ENCODE data around the gene NUCB2. TPM values are rescaled to one million over a fixed set of nuclear protein-coding genes. Genes with fewer than 3 reads are reported as not detected.

NUCB2 gene
- total and polyA plus RNA-seq, 2 of the 8 experiments (the other 6 are each of a cell fraction or from before 2014, with no cell fraction given) = 9.0 to 34.2 TPM

DNA sequence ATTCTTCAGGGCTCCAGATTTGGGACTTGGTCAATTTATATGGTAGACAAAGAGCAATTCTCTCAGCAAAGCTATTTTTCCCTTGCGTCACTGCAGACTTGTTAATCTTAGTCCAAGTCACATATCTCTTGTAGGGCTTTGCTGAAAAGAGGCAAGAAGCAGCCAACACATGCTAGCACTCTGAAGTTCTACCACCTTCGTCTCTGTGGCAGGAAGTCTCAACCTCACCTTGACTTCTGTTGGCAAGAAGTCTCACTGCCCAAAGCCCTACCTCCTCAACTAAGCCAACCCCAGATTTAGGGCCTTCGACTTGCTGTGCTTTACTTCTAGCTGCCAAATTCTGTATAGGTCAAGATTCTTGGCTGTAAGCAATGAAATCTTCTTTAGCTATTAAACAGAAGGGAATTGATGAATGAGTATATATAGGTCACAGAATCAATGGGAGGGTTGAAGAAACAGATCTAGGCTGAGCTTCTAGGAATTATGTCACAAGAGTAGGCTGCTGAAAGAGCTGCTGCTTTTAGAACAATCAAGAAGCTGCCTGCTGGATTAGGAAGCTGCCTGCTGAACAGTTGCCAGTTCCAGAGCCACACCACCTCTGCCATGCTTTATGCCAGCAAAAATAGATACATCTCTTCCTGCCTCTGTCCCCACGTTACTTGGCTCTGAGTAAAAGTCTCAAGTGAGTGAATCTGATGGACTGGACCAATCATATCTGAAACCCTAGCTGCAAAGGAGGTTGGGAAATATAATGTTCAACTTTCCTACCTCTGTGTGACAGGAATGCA lies 57.5 kb downstream of the NUCB2 start (continued):
- TF ChIP-seq ZNF274 (IDR thresholded peaks at IDR 0.05; ENCODE audit: borderline replicate concordance, extremely low read depth, low read length) (no peak), RXRA (IDR thresholded peaks at IDR 0.05; ENCODE audit: insufficient read depth, low read depth, low read length) (no peak), TEAD4 (IDR thresholded peaks at IDR 0.05; ENCODE audit: low read depth, low read length) (no peak), POLR2AphosphoS5 (IDR thresholded peaks at IDR 0.05; ENCODE audit: low read depth, low read length) (no peak), GABPA (IDR thresholded peaks at IDR 0.05; ENCODE audit: borderline replicate concordance, insufficient read depth, low read length) (no peak), EP300 (IDR thresholded peaks at IDR 0.05; ENCODE audit: borderline replicate concordance in 1 of 2, low read depth in 2 of 2, low read length in 2 of 2) (no peak), PHF8 (conservative IDR thresholded peaks at IDR 0.05; ENCODE audit: low read depth, low read length) (no peak)
- TF ChIP-seq, protein P1, sequence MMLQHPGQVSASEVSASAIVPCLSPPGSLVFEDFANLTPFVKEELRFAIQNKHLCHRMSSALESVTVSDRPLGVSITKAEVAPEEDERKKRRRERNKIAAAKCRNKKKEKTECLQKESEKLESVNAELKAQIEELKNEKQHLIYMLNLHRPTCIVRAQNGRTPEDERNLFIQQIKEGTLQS (IDR thresholded peaks at IDR 0.05; ENCODE audit: insufficient read depth, low read depth, low read length) = no peak
- TF ChIP-seq, protein P2, sequence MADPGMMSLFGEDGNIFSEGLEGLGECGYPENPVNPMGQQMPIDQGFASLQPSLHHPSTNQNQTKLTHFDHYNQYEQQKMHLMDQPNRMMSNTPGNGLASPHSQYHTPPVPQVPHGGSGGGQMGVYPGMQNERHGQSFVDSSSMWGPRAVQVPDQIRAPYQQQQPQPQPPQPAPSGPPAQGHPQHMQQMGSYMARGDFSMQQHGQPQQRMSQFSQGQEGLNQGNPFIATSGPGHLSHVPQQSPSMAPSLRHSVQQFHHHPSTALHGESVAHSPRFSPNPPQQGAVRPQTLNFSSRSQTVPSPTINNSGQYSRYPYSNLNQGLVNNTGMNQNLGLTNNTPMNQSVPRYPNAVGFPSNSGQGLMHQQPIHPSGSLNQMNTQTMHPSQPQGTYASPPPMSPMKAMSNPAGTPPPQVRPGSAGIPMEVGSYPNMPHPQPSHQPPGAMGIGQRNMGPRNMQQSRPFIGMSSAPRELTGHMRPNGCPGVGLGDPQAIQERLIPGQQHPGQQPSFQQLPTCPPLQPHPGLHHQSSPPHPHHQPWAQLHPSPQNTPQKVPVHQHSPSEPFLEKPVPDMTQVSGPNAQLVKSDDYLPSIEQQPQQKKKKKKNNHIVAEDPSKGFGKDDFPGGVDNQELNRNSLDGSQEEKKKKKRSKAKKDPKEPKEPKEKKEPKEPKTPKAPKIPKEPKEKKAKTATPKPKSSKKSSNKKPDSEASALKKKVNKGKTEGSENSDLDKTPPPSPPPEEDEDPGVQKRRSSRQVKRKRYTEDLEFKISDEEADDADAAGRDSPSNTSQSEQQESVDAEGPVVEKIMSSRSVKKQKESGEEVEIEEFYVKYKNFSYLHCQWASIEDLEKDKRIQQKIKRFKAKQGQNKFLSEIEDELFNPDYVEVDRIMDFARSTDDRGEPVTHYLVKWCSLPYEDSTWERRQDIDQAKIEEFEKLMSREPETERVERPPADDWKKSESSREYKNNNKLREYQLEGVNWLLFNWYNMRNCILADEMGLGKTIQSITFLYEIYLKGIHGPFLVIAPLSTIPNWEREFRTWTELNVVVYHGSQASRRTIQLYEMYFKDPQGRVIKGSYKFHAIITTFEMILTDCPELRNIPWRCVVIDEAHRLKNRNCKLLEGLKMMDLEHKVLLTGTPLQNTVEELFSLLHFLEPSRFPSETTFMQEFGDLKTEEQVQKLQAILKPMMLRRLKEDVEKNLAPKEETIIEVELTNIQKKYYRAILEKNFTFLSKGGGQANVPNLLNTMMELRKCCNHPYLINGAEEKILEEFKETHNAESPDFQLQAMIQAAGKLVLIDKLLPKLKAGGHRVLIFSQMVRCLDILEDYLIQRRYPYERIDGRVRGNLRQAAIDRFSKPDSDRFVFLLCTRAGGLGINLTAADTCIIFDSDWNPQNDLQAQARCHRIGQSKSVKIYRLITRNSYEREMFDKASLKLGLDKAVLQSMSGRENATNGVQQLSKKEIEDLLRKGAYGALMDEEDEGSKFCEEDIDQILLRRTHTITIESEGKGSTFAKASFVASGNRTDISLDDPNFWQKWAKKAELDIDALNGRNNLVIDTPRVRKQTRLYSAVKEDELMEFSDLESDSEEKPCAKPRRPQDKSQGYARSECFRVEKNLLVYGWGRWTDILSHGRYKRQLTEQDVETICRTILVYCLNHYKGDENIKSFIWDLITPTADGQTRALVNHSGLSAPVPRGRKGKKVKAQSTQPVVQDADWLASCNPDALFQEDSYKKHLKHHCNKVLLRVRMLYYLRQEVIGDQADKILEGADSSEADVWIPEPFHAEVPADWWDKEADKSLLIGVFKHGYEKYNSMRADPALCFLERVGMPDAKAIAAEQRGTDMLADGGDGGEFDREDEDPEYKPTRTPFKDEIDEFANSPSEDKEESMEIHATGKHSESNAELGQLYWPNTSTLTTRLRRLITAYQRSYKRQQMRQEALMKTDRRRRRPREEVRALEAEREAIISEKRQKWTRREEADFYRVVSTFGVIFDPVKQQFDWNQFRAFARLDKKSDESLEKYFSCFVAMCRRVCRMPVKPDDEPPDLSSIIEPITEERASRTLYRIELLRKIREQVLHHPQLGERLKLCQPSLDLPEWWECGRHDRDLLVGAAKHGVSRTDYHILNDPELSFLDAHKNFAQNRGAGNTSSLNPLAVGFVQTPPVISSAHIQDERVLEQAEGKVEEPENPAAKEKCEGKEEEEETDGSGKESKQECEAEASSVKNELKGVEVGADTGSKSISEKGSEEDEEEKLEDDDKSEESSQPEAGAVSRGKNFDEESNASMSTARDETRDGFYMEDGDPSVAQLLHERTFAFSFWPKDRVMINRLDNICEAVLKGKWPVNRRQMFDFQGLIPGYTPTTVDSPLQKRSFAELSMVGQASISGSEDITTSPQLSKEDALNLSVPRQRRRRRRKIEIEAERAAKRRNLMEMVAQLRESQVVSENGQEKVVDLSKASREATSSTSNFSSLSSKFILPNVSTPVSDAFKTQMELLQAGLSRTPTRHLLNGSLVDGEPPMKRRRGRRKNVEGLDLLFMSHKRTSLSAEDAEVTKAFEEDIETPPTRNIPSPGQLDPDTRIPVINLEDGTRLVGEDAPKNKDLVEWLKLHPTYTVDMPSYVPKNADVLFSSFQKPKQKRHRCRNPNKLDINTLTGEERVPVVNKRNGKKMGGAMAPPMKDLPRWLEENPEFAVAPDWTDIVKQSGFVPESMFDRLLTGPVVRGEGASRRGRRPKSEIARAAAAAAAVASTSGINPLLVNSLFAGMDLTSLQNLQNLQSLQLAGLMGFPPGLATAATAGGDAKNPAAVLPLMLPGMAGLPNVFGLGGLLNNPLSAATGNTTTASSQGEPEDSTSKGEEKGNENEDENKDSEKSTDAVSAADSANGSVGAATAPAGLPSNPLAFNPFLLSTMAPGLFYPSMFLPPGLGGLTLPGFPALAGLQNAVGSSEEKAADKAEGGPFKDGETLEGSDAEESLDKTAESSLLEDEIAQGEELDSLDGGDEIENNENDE (IDR thresholded peaks at IDR 0.05; ENCODE audit: insufficient replicate concordance, low read length) = no peak

All from H1 (cell line).